NCI-H187 (cell line): Measurements from ENCODE around the gene CHRNA4.
"Not testable (repeated sequence)": the region's sequence is repeated elsewhere in the genome, so short reads cannot be mapped to it uniquely, and the experiment has no call there.

Experiments used
- DNase-seq, 2 experiments: peaks; one replicate each; lab custom pipeline; 2025; lab: John Stamatoyannopoulos, UW

Gene CHRNA4

GRCh38 chr20:63348828-63349515, 12.2 kb downstream of the CHRNA4 start:
- DNase-seq, result no peak

DNA sequence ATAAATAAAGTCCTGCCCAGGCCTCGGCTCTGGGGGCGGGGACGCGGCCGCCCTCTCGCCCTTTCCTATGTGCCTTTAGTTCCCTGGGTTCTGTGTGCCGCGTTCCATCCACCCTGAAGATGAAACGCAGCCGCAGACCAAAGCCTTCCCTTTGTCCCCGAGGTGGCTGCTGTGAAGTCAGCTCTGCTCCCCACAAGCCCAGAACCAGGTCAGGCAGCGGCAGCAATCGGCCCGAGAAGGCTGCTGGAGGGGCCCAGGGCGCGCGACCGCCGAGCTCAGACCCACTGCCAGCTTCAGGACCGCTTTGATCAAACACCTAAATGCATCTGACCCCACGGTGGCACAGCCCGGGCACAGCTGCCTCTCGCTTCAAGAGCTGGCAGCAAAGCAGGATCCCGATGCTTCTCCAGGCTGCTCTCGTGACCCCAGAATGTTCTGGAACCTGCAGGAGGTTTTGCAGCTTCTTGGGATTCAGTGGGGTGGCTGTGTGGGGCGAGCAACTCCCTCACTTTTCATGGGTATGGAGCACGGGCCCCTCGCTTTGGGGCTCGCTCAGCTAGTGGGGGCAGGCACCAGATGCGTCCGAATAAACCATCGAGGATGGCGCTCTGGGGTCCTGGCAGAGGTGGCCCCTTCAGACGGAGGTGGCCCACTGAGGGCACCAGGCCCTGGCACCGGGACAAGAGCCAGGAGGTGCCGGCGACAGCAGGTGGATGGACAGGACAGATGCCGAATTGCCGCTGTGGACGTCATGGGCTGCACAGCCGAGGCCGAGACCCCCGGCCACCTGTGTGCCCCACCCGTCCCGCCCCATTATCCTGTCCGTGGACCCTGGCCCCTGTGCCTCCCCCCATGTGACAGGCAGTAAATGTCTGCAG, 13.0 kb downstream of the CHRNA4 start:
- DNase-seq, result no peak

- no peak for DNase-seq
Observed at GRCh38 chr20:63347081-63347741, 13.9 kb downstream of the CHRNA4 start.

GRCh38 chr20:63346131-63347080, 14.7 kb downstream of the CHRNA4 start:
- DNase-seq, result no peak

- DNase-seq, result no peak
Observed at GRCh38 chr20:63345328-63346100, 15.6 kb downstream of the CHRNA4 start.

DNA sequence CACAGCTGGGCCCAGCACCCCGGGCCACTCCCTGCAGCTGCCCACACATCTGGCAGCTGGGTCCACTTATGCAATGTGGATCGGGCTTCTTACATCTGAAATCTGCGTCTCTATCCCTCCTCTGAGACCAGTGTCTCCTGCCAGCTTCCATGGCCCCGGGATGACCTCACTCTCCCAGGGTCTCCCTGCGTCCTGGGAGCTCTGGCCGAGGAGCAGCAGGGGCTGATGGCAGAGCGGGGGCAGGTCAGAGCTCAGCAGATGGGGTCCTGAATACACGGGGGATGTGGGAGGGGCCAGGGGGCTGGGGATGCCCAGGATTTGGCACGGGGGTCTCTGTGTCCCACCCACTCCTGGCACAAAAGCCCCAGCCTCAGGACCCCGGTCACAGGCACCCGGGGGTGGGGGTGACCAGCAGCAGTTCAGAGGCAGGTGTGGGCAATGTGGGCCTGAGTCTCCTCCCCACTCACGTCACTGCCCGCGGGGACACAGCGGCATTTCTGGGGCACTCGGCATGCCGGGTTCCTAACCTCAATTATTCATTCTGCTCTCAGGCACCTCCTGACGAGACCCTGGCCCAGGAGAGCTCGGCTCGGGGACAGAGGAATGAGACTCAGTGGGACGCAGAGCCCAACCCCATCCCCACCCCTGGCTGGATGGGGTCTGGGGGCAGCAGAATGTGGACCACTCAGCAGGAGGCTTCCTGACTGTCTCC, 16.4 kb downstream of the CHRNA4 start:
- no peak for DNase-seq

DNA sequence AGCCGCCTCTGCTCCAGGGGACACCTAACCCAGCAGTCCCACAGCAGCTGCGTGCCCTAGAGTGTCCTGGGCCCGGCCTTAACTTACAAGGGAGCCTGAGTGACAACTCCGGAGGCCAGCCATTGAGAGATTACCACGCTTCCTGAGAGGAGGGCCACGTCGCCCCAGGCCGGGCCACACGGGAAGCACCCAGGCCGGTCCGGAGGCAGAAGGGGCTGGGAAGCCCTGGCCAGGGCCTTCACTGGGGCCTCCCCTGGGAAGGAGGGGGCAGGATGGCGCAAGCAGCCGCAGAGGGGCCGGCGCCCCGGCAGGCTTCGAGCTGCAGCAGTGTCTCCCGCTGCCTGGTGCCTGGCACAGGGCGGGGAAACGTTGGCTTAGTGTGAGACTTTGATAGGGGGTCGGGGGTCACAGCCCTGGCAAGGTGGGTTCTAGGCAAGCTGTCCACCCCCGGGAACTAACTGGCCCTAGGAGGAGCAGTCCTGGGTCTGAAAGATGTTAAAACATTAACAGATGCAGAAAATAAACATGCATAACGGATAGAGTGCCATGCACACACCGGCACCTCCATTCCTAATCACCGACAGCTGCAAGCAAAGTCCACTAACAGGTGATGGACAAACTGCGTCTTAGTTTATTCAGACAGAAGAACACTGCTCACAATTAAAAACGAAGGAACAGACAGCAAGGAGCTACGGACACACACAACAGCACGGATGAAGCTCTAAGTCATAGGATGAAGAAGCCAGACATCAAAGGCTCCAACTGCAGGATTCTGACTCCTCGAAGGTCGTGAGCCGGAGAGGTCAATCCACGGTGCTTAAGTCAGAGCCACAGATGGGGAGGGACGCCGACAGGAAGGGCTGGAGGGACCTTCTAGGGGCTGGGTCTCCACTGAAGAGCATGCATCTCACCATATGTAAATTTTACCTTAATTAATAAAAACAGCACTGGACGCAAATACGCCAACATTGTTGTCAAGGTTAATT, 17.4 kb downstream of the CHRNA4 start:
- no peak for DNase-seq

DNA sequence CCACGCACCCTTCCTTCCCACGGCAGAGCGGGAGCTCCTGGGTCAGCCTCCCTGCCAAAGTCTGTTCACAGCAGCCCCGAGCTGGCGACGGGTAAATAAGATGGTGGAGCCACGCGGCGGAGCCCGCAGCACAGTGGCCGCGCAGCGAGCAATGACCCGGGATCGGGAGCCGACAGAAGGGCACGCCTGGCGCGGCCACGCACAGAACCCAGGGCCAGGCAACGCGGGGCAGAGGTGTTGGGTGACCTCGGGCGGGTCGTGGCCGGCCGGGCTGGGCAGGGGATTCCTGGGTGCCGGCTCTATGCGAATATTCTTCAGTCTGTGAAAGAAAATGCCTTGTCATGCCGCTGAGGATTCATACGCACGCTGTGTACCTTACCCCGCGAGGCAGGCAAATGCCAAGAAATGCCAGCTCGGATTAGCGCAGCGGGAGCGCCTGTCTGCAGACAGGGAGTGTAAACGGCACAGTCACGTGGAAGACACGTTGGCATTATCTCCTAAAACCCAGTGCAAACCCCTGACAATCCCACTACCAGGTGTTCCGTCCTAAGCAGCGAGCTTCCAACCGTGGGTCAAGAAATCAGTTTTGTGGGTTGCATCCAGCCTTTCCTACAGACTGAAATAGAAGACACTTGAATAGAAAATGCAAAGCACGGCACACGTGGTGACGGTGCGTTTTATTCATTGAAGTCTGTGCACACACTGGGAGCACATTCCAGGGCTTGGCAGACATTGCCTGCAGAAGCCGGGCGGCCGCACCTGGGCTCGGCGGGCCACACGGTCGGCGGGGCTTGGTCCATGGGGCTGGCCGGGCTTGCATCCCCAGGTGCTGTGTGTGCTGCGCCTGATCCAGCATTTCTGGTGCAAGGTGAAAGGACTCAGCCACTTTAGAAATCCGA, 18.3 kb downstream of the CHRNA4 start:
- DNase-seq, result no peak

DNA sequence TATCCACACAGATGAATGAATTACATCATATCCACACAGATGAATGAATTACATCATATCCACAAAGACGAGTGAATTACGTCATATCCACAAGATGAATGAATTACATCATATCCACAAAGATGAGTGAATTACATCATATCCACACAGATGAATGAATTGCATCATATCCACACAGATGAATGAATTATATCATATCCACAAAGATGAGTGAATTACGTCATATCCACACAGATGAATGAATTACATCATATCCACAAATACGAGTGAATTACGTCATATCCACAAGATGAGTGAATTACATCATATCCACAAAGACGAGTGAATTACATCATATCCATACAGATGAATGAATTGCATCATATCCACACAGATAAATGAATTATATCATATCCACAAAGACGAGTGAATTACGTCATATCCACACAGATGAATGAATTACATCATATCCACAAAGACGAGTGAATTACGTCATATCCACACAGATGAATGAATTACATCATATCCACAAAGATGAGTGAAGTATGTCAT, 20.9 kb downstream of the CHRNA4 start:
- DNase-seq, result not testable (repeated sequence)

GRCh38 chr20:63339154-63340094, 21.7 kb downstream of the CHRNA4 start:
- DNase-seq, result not testable (repeated sequence)

GRCh38 chr20:63337786-63338420, 23.2 kb downstream of the CHRNA4 start:
- DNase-seq, result no peak

DNA sequence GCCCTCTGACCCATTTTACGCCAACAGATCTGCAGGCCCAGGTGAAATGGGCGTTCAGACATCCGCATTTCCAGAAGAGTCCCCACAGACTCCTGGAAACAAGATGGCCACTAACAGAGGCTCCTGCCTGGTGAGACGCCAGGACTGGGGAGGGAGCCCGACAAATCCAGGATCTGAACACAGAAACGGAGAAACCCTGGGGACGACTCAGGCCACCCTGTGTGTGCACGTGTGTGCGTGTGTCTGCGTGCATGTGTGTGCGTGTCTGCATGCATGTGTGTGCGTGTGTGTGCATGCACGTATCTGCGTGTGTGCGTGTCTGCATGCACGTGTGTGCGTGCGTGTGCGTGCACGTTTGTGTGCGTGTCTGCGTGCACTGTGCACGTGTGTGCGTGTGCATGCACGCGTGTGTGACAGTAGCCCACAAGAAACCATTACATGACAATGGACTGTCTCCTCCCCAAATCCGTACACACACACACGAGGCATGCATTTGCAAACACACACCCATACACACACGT, 24.9 kb downstream of the CHRNA4 start:
- DNase-seq, result no peak

- no peak for DNase-seq
Observed at GRCh38 chr20:63335711-63336110, 25.4 kb downstream of the CHRNA4 start.

- not testable (repeated sequence) for DNase-seq
Observed at GRCh38 chr20:63335060-63335459, 26.1 kb downstream of the CHRNA4 start.

GRCh38 chr20:63334356-63334755, 26.8 kb downstream of the CHRNA4 start:
- DNase-seq, result no peak
